DLD1 (cell line): ENCODE measurements around the gene TBC1D22A.

ENCODE experiments used
- in situ Hi-C: cut with HindIII; loops from 2 replicates; pipeline ENCODE4 v1.10.0; 2017; ENCODE audit warnings: low sequenced_read_pairs

Gene TBC1D22A

DNA sequence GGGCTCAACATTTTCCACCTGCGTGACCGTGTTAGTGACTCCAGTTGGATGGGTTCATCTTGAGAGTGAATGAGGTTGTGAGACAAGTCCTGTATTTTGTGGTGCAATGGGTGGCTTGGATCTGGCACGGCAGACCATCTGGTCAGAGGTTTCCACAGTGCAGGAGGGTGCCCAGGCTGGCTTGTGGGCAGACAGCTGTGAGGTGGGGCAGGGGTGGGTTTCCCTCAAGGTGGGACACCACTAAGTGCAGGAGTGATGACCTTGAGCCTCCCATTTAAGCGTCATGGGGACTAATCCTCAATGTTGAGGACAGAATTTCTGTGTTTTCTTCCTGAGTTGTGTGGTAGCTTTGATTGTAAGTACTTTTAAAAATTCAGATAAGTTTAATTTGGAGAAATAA lies 220.6 kb downstream of the TBC1D22A start:
- in situ Hi-C loops, result no loop called here

DNA sequence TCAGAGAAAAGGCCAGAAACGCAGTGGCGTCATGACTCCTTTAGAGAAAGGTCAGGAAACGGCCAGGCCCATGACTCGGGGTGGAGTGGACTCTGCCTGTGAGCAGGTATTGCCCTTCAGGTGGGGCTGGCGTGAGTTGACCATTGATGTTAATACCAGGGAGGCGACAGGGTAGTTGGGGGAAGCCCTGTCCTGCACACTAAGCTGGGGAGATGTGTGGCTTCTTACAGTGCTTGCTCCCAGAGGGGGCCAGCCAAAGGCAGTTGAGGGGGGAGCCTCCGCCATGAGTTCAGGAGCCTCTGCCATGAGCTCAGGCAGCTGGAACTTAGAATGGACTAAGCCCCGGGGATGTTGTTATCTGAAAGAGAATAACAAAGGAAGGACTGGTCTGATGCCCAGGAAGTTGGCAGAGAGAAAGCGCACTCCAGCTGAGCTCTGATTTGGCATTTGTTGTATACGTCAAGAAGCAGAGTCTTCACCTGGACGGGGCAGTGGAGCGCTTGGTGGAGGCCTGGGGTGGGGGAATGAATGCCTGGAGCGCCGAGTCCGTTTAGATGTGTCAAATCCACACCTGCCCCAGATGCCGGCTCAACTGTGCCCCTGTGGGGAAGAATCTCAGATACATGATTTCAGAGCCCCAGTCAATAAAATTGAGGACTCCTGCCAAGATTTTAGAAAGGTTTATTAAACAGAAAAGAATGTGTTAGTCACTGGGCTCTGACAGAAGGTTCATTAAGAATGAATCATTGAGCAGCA lies 222.5 kb downstream of the TBC1D22A start:
- in situ Hi-C loops, result loop anchor here (5.0 kb wide), 1 partner anchor 42 kb away; no protein-coding TSS in a partner anchor

DNA sequence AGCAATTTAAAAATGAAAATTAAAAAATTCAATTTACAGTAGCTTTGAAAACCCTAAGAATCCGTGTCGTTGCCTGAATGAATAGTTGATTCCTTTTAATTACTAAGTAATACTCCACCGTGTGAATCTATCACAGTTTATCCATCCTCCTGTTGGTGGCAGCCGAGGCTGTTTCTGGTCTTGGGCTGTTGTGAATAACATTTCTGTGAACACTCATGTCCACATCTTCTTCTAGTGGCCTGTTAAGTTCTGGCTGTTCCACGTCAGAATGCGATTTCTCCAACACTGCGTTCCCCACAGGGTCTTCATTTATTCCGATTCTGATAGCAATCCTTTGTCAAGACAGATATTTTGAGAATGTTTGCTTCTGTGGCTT lies 223.0 kb downstream of the TBC1D22A start:
- in situ Hi-C loops, result loop anchor here (5.0 kb wide), 1 partner anchor 42 kb away; no protein-coding TSS in a partner anchor

- in situ Hi-C loops, result loop anchor here (5.0 kb wide), 1 partner anchor 41 kb away; no protein-coding TSS in a partner anchor
Observed at GRCh38 chr22:46986788-46987187, 224.3 kb downstream of the TBC1D22A start.

DNA sequence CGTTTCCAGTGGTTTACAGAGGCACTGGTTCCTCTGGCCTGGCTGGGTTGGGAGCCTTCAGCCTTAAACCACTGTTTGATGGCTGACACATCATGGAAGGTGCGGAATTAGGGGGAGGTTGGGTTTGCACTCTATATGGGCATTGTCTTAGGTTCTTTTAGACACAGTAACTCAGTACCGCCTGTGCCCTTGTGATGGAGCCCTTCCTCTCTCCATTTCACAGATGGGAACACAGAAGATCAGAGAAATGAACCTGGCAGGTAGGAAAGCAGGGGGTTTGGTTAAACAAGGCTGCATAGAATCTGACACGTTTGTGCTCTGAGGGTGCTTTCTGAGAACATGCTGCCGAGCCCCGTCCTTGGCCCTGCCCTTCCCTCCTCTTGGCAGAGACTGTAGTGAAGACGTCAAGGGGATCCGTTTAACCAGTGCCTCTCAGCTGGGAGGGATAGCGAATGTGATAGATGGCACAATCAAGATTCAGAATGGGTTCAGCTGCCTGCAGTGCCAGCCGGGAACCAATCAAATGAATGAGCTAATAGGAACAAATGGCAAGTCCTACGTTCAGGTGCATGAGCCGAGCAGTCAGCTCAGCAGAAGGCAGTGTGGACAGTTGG lies 228.6 kb downstream of the TBC1D22A start:
- in situ Hi-C loops, result no loop called here

- in situ Hi-C loops, result no loop called here
Observed at GRCh38 chr22:46991666-46992065, 229.2 kb downstream of the TBC1D22A start.

DNA sequence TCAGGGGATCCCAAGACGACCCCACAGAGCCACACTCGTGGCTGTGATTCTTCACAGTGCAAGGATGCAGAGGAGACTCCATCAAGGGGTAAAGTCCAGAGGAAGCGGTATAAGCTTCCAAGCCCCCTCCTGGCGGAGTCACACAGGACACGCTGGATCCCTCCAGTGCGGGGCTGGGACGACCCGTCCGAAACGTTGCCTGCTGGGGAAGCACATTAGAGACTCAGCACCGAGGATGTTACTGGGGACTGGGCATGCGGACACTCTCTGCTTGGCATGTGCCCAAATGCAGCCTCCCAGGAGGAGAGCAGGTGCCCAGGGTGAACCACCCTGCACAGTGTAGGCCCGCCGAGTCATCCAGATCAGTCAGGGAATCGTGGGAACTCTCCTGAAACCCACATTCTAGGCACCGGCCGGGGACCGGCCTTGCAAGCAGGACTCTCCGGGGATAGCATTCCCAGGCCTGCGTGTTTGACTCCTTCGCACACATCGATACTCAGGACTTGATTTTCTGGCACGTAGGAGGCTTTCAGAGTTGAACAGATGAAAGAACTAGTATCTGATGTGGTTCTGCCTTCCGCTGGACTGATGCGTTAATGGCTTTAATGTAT lies 229.8 kb downstream of the TBC1D22A start:
- in situ Hi-C loops, result no loop called here

DNA sequence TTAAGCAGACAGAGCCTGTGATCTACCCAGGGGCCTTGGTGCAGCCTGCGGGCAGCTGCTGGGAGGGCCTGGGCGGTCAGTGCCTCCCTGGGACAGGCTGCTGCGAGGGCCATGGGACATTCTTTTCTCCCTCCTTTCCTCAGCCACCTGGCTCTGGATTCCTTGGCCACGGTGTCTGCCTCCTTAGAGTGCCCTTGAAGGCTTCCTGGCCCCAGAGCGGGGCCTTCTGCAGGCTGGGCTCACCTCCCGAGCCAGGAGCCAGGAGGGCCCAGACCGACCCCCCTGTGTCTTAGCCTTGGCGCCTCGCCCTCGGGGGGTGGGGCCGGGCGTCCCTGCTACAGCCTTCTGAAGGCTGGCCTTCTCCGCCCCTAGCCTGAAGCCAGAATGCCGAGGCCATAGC lies 231.2 kb downstream of the TBC1D22A start:
- in situ Hi-C loops, result no loop called here

DNA sequence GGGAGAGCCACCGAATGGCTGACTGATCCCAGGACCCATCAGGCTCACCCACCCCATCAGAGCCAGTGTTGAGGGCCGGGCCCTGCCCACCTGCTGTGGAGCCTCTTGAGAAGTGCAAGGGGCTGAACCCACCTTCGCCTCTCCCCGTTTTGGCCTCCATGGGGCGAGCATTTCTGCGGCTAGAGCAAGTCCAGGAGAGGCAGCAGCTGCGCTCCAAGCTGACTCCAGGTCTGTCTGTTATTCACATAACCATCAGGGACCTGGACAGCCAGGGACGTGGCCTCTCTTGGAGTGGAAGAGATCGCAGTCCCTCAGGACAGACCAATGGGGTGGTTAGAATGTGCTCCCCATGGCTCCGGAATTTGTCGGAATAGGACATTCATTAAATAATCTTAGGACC lies 231.8 kb downstream of the TBC1D22A start:
- in situ Hi-C loops, result no loop called here

DNA sequence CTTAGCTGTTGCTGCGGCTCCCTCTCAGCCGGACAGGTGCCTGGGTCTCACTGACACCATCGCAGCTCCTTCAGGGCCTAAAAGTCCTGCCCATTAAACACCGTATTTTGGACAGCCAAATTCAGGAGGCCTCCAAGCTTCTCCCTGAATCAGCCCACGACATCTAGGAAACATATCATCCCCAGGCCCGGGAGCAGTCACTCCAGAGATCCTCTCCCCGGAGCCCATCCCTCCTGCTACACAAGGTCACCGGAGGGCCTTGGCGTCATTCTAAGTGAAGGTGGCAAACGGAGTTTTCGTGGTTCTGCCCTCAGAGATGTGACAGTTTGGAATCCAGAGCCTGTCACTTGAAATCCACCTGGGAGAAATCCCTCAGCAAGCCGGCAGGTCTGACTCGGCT lies 232.5 kb downstream of the TBC1D22A start:
- in situ Hi-C loops, result no loop called here

DNA sequence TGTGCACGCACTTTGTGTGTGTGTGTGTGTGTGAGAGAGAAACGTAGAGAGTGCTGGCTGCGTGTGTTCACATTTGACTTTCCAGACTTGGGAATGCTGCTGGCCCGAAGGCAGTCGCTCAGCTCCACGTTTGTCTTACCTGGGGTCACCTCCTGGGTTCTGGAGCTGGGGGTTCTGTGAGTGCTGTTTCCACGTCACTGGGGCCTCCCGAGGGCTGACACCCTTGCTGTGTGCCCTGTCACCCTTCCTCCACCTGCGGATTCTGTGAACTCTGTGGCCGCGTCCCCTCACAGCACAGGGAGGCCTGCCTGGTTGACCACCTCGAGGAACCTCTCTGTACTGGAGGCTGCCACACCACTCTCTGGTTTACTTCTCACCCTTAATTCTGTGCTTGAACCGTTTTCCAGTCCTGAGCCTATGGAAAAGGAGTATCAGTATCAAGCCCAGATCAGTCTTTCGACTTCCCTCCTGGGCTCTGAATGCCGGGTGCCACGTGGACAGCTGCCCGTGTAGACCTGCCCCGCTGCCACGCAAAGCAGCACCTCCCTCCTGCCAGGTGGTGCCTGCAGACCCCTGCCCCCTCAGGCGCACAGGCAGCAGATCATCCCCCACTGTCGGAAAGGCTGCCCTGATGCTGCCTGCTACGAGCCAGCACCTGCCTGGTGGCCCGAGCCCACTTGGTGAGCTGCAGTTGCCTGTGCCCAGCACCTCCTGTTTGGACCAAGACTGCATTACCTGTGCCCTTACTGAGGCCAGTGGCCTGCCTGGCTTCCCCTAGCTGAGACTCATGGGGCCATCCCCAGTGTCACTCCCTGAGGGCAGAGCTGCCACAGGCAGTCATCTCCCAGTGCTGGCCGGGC lies 233.3 kb downstream of the TBC1D22A start:
- in situ Hi-C loops, result no loop called here

DNA sequence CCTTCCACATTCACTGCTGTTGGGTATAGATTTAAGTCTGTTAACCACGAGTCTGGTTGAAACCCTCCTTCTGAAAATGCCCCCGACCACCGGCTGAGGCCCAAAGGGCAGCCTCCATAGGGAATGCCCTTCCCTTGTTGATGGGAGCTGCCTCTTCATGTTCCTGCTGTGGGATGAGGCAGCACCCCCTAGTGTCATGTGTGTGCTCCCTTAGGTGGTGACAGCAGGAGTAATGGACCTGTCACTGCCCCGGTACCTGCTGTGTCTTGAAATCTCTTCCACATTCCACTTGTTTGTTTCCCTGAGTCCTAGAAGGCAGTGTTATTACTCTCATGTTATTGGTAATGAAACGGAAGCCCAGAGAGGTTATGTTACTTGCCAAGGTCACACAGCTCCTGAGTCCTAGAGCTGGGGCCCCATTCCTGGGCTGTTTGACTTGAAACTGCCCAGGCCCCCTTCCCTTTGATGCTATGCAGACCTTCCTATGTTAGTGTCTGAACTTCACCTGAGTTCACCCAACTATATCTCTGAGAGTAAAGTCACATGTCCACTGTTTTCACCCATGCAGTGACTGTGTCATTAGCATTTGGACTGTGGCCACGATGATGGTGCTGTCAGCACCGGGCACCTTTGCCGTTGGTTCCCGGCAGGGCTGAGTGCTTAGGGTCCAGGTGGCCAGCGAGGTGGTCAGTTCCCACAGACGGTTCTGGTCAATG lies 234.3 kb downstream of the TBC1D22A start:
- in situ Hi-C loops, result no loop called here

- in situ Hi-C loops, result no loop called here
Observed at GRCh38 chr22:46997311-46997970, 235.0 kb downstream of the TBC1D22A start.

DNA sequence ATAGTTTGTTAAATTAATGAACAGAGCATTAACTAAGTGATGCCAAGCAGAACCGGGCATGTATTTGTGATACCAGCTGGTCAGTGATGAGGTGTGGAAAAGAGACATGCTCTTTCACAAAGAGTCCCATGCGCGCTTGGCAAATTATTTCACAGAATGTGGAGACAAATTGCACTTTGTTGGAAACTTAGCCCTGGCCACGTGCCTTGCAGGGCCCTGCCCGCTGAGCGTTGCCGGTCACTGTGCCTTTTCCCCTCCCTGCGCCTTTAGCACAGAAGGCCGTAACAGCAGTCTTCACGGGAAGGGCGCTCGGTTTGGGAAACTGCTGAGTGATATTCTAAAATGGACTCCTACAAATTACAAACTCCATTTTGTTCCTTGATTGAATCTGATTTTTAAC lies 235.9 kb downstream of the TBC1D22A start:
- in situ Hi-C loops, result no loop called here

- in situ Hi-C loops, result no loop called here
Observed at GRCh38 chr22:47000256-47000655, 237.8 kb downstream of the TBC1D22A start.

GRCh38 chr22:47000888-47001287 lies 238.4 kb downstream of the TBC1D22A start:
- in situ Hi-C loops, result no loop called here

GRCh38 chr22:47001288-47001687 lies 238.8 kb downstream of the TBC1D22A start:
- in situ Hi-C loops, result no loop called here

DNA sequence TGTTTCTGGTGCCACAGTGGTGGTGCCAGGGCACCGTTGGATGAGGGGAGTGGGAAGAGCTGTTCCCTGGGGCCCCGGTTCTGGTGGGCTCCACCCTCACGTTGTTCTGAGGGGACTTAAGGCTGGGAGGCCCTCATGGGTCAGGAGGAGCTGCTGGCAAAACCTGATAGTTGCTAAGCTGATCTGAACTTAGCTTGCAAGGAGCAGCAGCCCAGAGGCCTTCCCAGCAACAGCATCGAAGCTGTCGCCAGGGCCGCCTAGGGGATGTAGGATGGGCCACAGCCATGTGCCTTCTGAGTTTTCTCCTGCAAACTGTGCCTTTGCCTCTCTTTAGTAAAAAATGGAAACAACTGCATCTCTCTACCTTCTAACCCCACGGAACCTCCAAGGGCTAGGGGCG lies 240.2 kb downstream of the TBC1D22A start:
- in situ Hi-C loops, result no loop called here

DNA sequence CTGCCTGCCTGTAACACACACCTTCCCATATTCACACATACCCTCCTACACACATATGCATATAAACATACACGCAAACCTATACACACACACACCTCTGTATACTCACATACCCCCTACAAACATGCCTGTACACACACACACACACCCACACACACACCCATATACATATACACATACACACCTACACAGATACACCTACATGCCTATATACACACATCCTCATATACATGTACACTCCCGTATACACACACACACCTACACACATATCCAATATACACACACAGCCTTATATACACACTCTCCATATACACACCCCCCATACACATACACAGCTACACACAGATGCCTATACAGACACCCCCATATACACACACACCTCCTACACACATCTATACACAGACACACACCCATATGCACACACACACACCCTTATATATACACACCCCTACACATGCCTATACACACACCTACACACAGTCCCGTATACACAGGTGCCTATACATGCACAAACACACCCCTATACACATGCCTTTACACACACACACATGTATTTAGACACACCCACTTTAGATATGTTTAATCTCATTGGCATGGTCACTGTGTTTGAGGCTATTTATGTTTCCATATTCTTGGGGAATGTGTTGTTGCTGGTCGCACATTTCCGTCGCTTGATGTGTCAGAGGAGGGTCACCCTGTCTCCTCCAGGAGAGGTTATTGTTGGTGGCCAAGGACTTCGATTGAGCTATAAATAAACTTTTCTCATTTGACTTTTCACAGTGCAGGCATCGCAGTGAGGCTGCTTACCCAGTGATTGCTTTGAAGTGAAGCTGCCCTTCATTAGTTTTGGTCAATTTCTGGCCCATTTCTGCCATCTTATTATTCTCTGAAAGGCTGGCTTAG lies 243.3 kb downstream of the TBC1D22A start:
- in situ Hi-C loops, result no loop called here
